B cell (primary cell): ENCODE measurements around the gene COG5.

ENCODE experiments used
- CTCF ChIP-seq: fragments of 200-600 bp; IDR thresholded peaks from one replicate; pipeline ENCODE4 v1.8.0; 2022; ENCODE audit warnings: antibody characterized with exemption, mild to moderate bottlenecking
- EZH2 ChIP-seq: IDR thresholded peaks from 2 replicates; pipeline ENCODE4 v1.6.1; 2012; ENCODE audit warnings: borderline replicate concordance, low read depth, mild to moderate bottlenecking, moderate library complexity, low read length; ENCODE audit not compliant: insufficient read depth, poor library complexity, severe bottlenecking

- TF ChIP-seq CTCF: no peak
- no peak for TF ChIP-seq EZH2
Measured at GRCh38 chr7:107527196-107527595, 36.5 kb downstream of the COG5 start.
